HL-60 (cell line): ENCODE measurements around the gene NAA50.

Experiments used
- CTCF ChIP-seq: IDR thresholded peaks from one replicate; pipeline ENCODE4 v1.5.1; 2011; ENCODE audit warnings: low read length, control low read depth, inconsistent platforms; ENCODE audit not compliant: insufficient read depth
- TF ChIP-seq, protein P1 (sequence below): IDR thresholded peaks from 2 replicates; pipeline ENCODE4 v1.6.1; 2012; ENCODE audit warnings: low read depth; ENCODE audit not compliant: insufficient replicate concordance

DNA sequence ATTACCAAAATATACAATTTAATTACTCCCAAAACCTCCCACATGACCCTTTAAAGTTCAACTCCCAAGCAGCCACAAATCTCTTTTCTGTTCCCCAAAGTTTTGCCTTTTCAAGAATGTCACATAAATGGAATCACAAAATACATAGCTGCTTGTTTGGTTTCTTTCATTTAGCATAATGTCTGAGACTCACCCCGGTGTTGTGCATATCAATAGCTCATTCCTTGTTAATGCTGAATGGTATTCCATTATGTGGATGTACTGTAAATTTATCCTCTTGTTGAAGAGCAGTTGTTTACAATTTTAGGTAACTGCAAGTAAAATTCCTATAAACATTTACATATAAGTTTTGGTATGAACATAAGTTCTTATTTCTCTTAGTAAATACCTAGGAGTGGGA lies 15.5 kb downstream of the NAA50 start:
- TF ChIP-seq, protein P1, sequence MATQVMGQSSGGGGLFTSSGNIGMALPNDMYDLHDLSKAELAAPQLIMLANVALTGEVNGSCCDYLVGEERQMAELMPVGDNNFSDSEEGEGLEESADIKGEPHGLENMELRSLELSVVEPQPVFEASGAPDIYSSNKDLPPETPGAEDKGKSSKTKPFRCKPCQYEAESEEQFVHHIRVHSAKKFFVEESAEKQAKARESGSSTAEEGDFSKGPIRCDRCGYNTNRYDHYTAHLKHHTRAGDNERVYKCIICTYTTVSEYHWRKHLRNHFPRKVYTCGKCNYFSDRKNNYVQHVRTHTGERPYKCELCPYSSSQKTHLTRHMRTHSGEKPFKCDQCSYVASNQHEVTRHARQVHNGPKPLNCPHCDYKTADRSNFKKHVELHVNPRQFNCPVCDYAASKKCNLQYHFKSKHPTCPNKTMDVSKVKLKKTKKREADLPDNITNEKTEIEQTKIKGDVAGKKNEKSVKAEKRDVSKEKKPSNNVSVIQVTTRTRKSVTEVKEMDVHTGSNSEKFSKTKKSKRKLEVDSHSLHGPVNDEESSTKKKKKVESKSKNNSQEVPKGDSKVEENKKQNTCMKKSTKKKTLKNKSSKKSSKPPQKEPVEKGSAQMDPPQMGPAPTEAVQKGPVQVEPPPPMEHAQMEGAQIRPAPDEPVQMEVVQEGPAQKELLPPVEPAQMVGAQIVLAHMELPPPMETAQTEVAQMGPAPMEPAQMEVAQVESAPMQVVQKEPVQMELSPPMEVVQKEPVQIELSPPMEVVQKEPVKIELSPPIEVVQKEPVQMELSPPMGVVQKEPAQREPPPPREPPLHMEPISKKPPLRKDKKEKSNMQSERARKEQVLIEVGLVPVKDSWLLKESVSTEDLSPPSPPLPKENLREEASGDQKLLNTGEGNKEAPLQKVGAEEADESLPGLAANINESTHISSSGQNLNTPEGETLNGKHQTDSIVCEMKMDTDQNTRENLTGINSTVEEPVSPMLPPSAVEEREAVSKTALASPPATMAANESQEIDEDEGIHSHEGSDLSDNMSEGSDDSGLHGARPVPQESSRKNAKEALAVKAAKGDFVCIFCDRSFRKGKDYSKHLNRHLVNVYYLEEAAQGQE = no peak
- no peak for TF ChIP-seq CTCF
